Measurements from ENCODE around the gene BGLAP. TPM values are rescaled to one million over a fixed set of nuclear protein-coding genes. Genes with fewer than 3 reads are reported as not detected.
A peak's percentile ranks its signal among the peaks of the same experiment; 100 is the strongest.

The BGLAP gene
- total and polyA plus RNA-seq, 2 donors (not counting 1 experiment from before 2014, with no cell fraction given): 3.1 to 7.4 TPM

DNA sequence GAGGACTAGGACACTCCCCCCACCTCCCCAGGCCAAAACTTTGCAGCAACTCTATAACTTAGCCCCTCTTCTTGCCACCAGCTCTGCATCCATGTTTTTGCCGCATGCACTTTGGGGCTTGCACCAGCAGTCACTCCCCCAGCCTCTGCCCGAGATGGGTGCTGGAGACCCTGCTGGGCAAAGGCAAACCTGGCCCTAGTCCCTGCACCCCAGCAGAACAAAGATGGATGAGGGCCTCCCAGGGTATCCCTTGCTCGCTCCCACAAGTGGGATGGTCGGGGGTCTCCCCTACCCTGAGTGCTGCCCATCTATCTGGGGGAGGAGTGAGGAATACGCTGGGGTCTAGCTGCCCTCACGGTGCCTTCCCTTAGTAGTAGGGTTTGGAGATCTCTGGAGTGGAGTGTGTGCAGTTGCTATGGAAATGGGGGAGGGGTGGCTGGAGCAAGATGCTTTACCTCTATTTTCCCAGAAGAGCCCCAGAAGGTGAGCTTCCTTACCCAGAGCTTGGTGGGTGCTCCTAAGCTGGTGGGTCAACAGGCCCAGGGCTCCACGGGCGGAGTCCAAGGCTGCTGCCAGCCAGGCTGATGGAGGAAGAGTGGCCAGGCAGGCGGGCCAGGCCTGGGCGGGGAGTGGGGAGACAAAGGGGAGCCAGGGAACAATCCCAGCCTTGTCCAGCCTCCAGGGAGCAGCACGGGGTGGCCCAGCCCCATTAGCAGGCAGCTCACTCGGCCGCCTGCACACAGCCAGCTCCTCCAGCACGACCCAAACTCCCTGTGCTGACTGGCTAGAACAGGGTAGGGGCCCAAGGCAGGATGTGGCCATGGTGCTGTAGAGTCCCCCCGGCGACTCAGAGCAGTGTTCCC lies 5.7 kb downstream of the BGLAP start, which contains the start of gene PAQR6:
Gene PAQR6, minus strand, starts transcription at position 597 of the 863 bp plus-strand sequence. CDS start 1,325 bp downstream, outside the sequence.
- peak within 1 kb of the TSS; percentile 6 for H3K4me3 Mint-ChIP-seq
- CTCF ChIA-PET: interaction anchor here (1.4 kb wide), 1 partner anchor 102 kb away, joined by 3 read pairs; no protein-coding TSS in a partner anchor
- no peak within 1 kb of the TSS for H3K4me2 ChIP-seq (replicated peaks; ENCODE audit: low read depth, low read length, poor library complexity, severe bottlenecking)

More for the DNA sequence above, 5.7 kb downstream of the BGLAP start, which contains the start of gene PAQR6:
- POLR2A ChIA-PET: no interaction called here
- H3K4me1 ChIP-seq (ENCODE audit: control insufficient read depth in 2 of 2, insufficient read depth in 2 of 2, low read length in 2 of 2): peaks cover 14 to 15% of the 10 kb centered on the region in 2 donors
- H3K27ac Mint-ChIP-seq: no peak within 1 kb of the TSS
- no peak within 1 kb of the TSS for H2AFZ ChIP-seq (ENCODE audit: insufficient read depth, low read depth, low read length, poor library complexity, severe bottlenecking)
- peaks cover 0 to 12% (median 0%) of the 10 kb centered on the region in 4 experiments for H3K27me3 ChIP-seq (replicated peaks in 1 of 4; ENCODE audit: control extremely low read depth in 1 of 4, control insufficient read depth in 3 of 4, insufficient read depth in 4 of 4, low read length in 3 of 4)
- intact Hi-C loops (cut with micrococcal nuclease): no loop called here
- WGBS (ENCODE audit: insufficient coverage): 90% methylated on average over 14 of the region's 16 CpGs
- H4K20me1 ChIP-seq (ENCODE audit: control insufficient read depth, insufficient read depth, low read length, poor library complexity, severe bottlenecking): no peaks in the 10 kb centered on the region
- H3K36me3 ChIP-seq (replicated peaks in 1 of 2; ENCODE audit: control extremely low read depth in 1 of 2, control insufficient read depth in 1 of 2, extremely low read depth in 1 of 2, insufficient read depth in 2 of 2, low read length in 1 of 2): peaks cover 0 to 27% of the 10 kb centered on the region in 2 experiments
- H3K27ac ChIP-seq (ENCODE audit: low read length in 2 of 2): no peak within 1 kb of the TSS
- H3K4me1 Mint-ChIP-seq: peaks cover 18% of the 10 kb centered on the region
- H3K9ac ChIP-seq (ENCODE audit: low read length): no peak within 1 kb of the TSS
- no peak for DNase-seq
- no peaks in the 10 kb centered on the region for H3K9me3 Mint-ChIP-seq (ENCODE audit: insufficient read depth)
- TF ChIP-seq, protein P1, sequence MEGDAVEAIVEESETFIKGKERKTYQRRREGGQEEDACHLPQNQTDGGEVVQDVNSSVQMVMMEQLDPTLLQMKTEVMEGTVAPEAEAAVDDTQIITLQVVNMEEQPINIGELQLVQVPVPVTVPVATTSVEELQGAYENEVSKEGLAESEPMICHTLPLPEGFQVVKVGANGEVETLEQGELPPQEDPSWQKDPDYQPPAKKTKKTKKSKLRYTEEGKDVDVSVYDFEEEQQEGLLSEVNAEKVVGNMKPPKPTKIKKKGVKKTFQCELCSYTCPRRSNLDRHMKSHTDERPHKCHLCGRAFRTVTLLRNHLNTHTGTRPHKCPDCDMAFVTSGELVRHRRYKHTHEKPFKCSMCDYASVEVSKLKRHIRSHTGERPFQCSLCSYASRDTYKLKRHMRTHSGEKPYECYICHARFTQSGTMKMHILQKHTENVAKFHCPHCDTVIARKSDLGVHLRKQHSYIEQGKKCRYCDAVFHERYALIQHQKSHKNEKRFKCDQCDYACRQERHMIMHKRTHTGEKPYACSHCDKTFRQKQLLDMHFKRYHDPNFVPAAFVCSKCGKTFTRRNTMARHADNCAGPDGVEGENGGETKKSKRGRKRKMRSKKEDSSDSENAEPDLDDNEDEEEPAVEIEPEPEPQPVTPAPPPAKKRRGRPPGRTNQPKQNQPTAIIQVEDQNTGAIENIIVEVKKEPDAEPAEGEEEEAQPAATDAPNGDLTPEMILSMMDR (IDR thresholded peaks at IDR 0.05): no peak
- no peak for TF ChIP-seq EZH2 (IDR thresholded peaks at IDR 0.05; ENCODE audit: borderline replicate concordance, insufficient read depth, low read depth, low read length, poor library complexity, severe bottlenecking)
- peaks cover 0 to 3% (median 0%) of the 10 kb centered on the region in 3 donors for H3K9me3 ChIP-seq (ENCODE audit: control extremely low read depth in 1 of 3, control insufficient read depth in 2 of 3, insufficient read depth in 1 of 3, low read length in 2 of 3)
- no peak for ATAC-seq (ENCODE audit: low read depth)
- H3K4me3 ChIP-seq (ENCODE audit: control extremely low read depth in 1 of 5, extremely low read depth in 1 of 5, insufficient read depth in 1 of 5, low read depth in 2 of 5, low read length in 4 of 5): no peak within 1 kb of the TSS
- no peaks in the 10 kb centered on the region for H3K79me2 ChIP-seq (ENCODE audit: control insufficient read depth, insufficient read depth, low read length)
- peaks cover 7% of the 10 kb centered on the region for H3K27me3 Mint-ChIP-seq

Data from B cell (primary cell).